ENCODE data around the gene DOCK4. TPM values are rescaled to one million over a fixed set of nuclear protein-coding genes. Genes with fewer than 3 reads are reported as not detected.
A peak's percentile ranks its signal among the peaks of the same experiment; 100 is the strongest.

DOCK4 gene
- total RNA-seq, 1 experiment from 2014 or later: 0.07 TPM

DNA sequence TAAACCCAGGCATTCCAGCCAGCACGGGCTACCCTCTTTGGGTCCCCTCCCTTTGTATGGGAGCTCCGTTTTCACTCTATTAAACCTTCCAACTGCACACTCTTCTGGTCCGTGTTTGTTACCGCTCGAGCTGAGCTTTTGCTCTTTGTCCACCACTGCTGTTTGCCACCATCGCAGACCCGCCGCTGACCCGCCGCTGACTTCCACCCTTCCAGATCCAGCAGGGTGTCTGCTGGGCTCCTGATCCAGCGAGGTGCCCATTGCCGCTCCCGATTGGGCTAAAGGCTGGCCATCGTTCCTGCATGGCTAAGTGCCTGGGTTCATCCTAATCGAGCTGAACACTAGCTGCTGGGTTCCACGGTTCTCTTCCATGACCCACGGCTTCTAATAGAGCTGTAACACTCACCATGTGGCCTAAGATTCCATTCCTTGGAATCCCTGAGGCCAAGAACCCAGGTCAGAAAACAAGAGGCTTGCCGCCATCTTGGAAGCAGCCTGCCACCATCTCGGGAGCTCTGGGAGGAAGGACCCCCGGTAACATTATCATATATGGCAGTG is 14.8 kb upstream of the DOCK4 start:
- no peak for DNase-seq (ENCODE audit: low spot score)
- in situ Hi-C loops (cut with HindIII; ENCODE audit: low sequenced_read_pairs): no loop called here

DNA sequence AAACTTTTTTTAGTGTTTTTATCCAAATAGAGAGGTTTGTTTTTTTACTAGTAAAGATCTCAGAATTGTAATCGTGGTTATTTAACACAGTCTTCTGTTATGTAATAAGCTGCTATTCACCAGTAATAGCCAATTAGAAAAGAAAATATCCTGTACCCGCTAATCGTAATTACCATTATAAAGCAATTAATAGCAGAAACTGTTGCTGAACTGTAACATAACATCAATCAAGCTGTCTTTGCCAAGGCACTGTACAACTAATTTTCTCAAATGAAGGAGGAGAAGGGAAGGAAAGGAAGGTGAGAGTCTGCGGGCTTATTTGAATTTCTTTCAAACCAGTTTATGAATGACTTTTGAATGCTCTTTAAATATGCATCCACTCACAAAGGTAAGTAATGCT is 9.6 kb upstream of the DOCK4 start:
- in situ Hi-C loops (cut with HindIII; ENCODE audit: low sequenced_read_pairs): no loop called here
- DNase-seq (ENCODE audit: low spot score): no peak

GRCh38 chr7:112214883-112215282 is 8.7 kb upstream of the DOCK4 start:
- in situ Hi-C loops (cut with HindIII; ENCODE audit: low sequenced_read_pairs): no loop called here

DNA sequence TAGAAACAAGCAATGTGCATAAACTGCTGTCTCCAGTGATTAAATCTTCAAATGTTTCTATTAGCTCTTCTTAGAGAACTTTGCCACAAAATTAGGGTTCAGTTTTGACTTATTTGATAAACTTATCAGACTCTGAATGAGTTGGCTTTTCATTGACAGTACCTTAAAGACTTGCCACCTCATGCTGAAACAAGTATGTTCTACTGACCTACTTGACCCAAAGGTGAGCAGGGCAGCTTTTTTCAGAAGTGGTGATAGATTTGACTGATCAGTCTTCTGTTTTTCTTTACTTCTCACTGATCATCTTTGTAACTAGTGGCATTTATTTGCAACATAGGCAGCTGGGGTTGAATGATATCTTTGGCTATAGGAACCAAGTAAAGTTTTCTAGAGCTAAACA is 8.1 kb upstream of the DOCK4 start:
- no peak for DNase-seq (ENCODE audit: low spot score)
- in situ Hi-C loops (cut with HindIII; ENCODE audit: low sequenced_read_pairs): no loop called here

More at GRCh38 chr7:112214883-112215282, 8.7 kb upstream of the DOCK4 start:
- DNase-seq (ENCODE audit: low spot score): no peak

DNA sequence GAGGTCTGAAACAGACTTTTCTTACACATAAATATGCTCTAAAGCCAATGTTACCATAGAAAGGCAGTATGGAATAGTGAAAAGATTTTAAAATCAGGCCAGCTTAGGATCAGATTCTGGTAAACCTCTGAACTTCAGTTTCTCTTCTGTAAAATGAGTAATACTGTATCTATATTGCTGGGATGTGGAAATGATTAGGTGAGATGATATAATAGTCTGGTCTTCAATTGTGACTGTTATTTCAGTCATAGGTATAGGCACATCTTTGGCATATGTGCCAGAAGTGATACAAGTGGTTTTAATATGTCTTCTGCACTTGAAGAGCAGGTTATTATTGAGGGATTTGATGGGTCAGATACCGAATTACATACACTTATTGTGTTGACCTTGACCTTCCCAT is 7.5 kb upstream of the DOCK4 start:
- in situ Hi-C loops (cut with HindIII; ENCODE audit: low sequenced_read_pairs): no loop called here
- DNase-seq (ENCODE audit: low spot score): no peak

GRCh38 chr7:112212571-112212970 is 6.4 kb upstream of the DOCK4 start:
- DNase-seq (ENCODE audit: low spot score): no peak
- in situ Hi-C loops (cut with HindIII; ENCODE audit: low sequenced_read_pairs): no loop called here

- no peak for DNase-seq (ENCODE audit: low spot score)
- in situ Hi-C loops (cut with HindIII; ENCODE audit: low sequenced_read_pairs): no loop called here
These were observed 5.2 kb upstream of the DOCK4 start for GRCh38 chr7:112211348-112211907.

DNA sequence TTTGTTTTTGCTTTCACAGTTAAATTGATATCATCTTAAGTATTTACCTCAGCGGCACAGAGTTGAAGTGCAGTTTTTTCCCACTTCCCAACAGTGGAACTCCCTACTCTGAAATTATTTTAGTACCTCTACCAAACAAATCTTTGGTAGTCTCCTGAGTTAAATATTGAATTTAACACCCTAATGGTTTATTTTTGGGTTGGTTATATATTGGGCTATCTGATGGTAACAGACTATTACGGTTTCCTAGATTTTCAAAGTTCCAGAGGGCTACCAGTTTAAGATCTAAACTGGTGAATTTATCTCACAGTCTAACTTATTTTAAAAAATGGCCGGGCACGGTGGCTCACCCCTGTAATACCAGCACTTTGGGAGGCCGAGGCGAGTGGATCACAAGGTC is 1.6 kb upstream of the DOCK4 start:
- DNase-seq (ENCODE audit: low spot score): no peak
- in situ Hi-C loops (cut with HindIII; ENCODE audit: low sequenced_read_pairs): no loop called here

GRCh38 chr7:112206991-112207592 is 893 bp upstream of the DOCK4 start:
- in situ Hi-C loops (cut with HindIII; ENCODE audit: low sequenced_read_pairs): no loop called here
- peak; percentile 53 for DNase-seq (ENCODE audit: low spot score)

DNA sequence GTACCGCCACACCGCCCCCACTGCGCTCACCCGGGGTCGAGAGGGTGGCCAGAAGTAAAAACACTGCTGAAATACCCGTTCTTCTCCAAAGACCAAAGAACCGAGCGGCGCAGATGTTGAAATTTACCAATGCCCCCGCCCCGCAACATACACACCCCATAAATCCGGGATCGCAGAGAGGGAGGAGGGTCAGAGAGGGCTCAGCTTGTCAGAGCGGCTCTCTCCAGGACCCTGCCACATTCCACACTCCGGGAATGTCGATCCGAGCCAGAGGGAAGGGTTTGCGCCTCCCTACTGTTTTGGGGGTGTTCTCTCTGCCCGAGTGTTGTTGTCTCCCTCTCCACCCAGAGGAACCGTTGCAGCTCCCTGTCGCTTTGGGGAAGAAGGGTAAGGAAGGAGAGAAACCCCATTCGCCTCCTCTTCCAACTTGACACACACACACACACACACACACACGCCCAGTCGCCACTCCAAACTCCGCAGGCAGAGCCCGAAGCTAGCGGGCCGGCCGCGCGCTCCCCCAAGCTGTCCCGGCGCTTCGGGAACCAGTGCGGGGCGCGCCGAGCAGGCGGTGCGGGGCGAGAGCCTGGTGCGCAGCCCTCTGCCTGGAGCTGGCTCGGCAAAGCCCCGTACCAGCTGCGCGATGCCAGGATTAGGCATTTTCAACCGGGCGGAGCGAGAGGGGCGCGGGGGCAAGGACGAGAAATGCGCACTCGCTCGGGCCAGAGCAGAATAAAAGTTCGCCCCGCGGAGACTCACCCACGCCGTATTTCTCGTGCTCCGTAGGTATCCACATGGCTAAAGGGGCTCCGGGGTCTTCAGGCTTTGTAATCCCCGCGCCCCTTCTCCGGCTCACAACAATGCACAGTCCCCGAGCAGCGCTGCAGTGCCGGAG is 609 bp downstream of the DOCK4 start:
- in situ Hi-C loops (cut with HindIII; ENCODE audit: low sequenced_read_pairs): no loop called here
- DNase-seq (ENCODE audit: low spot score): peak; percentile 63

DNA sequence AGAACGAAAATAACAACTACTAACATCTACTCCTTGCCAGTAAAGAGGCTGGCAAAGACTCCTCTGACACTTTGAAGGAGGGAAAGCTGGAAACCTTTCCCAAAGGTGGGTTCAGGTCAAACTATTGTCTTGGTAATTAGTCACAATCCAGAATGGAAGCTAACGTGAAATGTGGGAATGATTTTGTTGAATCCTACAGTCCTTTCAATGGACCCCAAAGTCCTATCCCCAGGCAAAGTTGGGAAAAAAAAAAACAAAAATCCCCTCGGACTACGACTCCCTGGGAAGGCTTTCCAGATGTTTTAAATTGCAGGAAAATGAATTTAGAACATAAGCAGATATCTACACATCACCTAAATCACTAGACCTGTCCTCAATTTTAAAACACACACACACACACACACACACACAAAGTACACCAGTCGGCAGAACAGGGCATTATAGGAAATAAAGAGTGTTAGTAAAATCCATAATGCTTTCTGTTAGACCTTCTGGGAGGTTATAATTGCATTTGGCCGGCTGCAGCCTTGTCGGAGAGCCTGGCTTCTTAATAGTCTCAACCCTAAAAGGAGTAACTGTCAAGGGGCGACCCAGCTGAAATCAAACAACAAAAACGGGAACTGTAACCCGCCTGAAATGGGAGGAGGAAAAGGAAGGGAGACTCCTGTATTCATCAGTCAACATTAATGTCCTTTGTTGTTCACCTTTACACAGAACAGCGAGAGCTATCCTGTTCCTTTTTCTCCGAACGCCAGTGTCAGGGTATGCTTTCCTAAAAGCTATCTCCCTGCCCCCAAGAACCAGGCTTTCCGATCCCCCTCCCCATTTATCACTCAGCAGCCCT is 1.5 kb downstream of the DOCK4 start:
- peak; percentile 50 for DNase-seq (ENCODE audit: low spot score)
- in situ Hi-C loops (cut with HindIII; ENCODE audit: low sequenced_read_pairs): no loop called here

DNA sequence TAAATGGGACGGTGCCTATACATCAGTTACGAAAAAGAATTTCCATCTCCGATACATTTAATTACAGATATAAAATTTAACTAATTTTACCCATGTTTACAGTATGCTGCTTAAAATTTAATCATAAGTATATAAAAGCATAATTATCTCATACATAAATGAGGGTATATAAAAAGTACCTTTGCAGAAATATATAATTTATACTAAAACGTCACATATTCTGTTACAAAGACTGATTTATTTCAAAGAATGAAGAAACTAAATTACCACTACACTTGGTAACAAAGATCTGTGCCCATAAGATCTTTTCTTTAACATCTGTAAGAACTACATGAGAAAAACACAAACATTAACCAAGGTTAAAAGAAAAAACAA is 2.8 kb downstream of the DOCK4 start:
- in situ Hi-C loops (cut with HindIII; ENCODE audit: low sequenced_read_pairs): no loop called here
- no peak for DNase-seq (ENCODE audit: low spot score)

DNA sequence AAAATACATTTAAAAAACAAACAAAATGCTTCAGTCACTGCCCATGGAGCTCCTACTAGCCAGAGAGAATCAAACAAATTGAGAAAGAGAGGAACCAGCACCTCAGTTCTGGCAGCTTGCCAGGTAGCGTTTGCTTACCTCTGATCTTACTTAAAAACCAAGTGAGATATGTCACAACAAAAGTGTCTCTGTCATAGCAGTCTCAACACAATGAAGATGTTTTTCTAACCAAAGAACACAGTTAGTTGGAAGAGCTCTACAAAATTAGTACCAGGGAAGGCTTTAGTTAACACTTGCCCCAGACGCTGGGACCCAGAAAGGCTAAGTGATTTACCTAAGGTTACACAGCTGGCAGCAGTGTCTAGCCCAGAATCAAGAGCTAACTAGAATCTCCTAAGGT is 3.4 kb downstream of the DOCK4 start:
- in situ Hi-C loops (cut with HindIII; ENCODE audit: low sequenced_read_pairs): no loop called here
- DNase-seq (ENCODE audit: low spot score): peak; percentile 36

DNA sequence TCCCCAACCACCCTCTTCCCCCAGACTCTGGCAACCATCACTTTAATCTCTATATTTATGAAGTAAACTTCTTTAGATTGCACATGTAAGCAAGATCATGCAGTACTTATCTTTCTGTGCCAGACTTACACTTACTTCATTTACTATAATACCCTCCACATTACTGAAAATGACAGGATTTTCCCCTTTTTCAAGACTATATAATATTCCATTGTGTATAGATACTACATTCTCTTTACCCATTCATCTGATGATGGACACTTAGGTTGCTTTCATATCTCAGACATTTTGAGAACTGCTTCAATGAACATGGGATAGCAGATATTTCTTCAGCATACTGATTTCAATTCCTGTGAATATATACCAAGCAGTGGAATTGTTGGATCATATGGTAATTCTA is 4.4 kb downstream of the DOCK4 start:
- in situ Hi-C loops (cut with HindIII; ENCODE audit: low sequenced_read_pairs): no loop called here
- no peak for DNase-seq (ENCODE audit: low spot score)

GRCh38 chr7:112201411-112201810 is 4.8 kb downstream of the DOCK4 start:
- in situ Hi-C loops (cut with HindIII; ENCODE audit: low sequenced_read_pairs): no loop called here
- no peak for DNase-seq (ENCODE audit: low spot score)

GRCh38 chr7:112199672-112200071 is 6.5 kb downstream of the DOCK4 start:
- DNase-seq (ENCODE audit: low spot score): no peak
- in situ Hi-C loops (cut with HindIII; ENCODE audit: low sequenced_read_pairs): no loop called here

GRCh38 chr7:112199035-112199655 is 7.1 kb downstream of the DOCK4 start:
- in situ Hi-C loops (cut with HindIII; ENCODE audit: low sequenced_read_pairs): no loop called here
- no peak for DNase-seq (ENCODE audit: low spot score)

- in situ Hi-C loops (cut with HindIII; ENCODE audit: low sequenced_read_pairs): no loop called here
- DNase-seq (ENCODE audit: low spot score): no peak
These were observed 8.9 kb downstream of the DOCK4 start for GRCh38 chr7:112197322-112197721.

- peak; percentile 18 for DNase-seq (ENCODE audit: low spot score)
These were observed 10.5 kb downstream of the DOCK4 start for GRCh38 chr7:112195717-112196116.

More at GRCh38 chr7:112195717-112196116, 10.5 kb downstream of the DOCK4 start:
- in situ Hi-C loops (cut with HindIII; ENCODE audit: low sequenced_read_pairs): no loop called here
